ENCODE measurements around the gene TUBGCP2. TPM values are rescaled to one million over a fixed set of nuclear protein-coding genes. Genes with fewer than 3 reads are reported as not detected.

TUBGCP2 gene
- total and polyA plus RNA-seq, 2 of the 13 experiments (the other 11 are each of a cell fraction or from before 2014, with no cell fraction given): 21.3 to 34.5 TPM

DNA sequence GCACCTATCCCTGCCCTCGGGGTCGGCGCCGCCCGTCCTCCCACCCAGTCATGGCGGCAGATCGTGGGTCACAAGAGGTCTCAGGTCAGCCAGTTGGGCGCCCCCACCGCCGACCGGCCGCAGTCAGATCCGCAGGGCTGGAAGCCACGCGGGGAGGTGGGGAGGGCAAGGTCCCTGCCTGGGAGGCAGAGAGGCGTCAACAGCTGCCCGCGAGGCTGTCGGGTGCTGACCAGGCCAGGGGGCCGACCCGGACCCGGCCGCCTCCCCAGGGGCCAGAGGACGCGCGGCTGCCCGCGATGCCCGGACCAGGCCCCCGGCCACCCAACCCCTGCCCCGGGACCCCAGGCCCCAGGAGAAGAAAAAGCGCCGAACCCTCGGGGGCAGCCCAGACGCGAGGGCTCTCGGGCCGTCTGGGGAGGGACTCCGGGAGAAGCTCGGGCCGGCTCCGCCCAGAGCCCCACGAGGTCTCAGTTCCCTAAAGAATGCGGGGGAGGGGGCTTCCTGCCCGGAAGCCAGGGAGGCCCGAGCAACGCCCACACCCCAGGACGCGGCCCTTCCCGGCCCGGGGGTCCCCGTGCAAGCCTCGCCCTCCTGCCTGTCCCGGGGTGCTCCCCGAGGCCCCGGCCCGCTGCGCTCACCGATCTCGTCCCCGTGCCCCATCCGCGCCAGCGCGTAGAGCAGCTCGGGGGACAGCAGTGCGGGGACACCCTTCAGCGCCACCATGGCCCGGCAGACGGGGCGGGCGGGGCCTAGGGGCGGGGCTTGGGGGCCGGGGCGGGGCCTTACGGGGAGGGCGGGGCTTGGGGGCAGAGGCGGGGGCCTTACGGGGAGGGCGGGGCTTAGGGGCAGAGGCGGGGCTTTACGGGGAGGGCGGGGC lies 48.9 kb upstream of the TUBGCP2 start, which contains the start of gene FUOM (continued):
- TF ChIP-seq PHF5A (CRISPR knock-in tag; IDR thresholded peaks at IDR 0.05; ENCODE audit: low read depth, unreplicated experiment): no peak
- no peak for TF ChIP-seq NFKBIZ (CRISPR knock-in tag; IDR thresholded peaks at IDR 0.05)
- TF ChIP-seq, protein P1, sequence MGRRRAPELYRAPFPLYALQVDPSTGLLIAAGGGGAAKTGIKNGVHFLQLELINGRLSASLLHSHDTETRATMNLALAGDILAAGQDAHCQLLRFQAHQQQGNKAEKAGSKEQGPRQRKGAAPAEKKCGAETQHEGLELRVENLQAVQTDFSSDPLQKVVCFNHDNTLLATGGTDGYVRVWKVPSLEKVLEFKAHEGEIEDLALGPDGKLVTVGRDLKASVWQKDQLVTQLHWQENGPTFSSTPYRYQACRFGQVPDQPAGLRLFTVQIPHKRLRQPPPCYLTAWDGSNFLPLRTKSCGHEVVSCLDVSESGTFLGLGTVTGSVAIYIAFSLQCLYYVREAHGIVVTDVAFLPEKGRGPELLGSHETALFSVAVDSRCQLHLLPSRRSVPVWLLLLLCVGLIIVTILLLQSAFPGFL (CRISPR knock-in tag; IDR thresholded peaks at IDR 0.05): no peak
- TF ChIP-seq, protein P2, sequence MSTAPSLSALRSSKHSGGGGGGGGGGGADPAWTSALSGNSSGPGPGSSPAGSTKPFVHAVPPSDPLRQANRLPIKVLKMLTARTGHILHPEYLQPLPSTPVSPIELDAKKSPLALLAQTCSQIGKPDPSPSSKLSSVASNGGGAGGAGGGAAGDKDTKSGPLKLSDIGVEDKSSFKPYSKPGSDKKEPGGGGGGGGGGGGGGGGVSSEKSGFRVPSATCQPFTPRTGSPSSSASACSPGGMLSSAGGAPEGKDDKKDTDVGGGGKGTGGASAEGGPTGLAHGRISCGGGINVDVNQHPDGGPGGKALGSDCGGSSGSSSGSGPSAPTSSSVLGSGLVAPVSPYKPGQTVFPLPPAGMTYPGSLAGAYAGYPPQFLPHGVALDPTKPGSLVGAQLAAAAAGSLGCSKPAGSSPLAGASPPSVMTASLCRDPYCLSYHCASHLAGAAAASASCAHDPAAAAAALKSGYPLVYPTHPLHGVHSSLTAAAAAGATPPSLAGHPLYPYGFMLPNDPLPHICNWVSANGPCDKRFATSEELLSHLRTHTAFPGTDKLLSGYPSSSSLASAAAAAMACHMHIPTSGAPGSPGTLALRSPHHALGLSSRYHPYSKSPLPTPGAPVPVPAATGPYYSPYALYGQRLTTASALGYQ (CRISPR knock-in tag; IDR thresholded peaks at IDR 0.05): no peak
- TF ChIP-seq, protein P3, sequence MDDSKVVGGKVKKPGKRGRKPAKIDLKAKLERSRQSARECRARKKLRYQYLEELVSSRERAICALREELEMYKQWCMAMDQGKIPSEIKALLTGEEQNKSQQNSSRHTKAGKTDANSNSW (CRISPR knock-in tag; IDR thresholded peaks at IDR 0.05; ENCODE audit: borderline replicate concordance): 0 out of 2 replicates have a peak, but pooled peaks have one; percentile 54
- TF ChIP-seq, protein P4, sequence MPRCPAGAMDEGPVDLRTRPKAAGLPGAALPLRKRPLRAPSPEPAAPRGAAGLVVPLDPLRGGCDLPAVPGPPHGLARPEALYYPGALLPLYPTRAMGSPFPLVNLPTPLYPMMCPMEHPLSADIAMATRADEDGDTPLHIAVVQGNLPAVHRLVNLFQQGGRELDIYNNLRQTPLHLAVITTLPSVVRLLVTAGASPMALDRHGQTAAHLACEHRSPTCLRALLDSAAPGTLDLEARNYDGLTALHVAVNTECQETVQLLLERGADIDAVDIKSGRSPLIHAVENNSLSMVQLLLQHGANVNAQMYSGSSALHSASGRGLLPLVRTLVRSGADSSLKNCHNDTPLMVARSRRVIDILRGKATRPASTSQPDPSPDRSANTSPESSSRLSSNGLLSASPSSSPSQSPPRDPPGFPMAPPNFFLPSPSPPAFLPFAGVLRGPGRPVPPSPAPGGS (CRISPR knock-in tag; IDR thresholded peaks at IDR 0.05): peak; percentile 49; the same call in 1 of the 2 replicates
- TF ChIP-seq ZNF251 (CRISPR knock-in tag; IDR thresholded peaks at IDR 0.05): no peak
- TF ChIP-seq TOPORS (CRISPR knock-in tag; IDR thresholded peaks at IDR 0.05): no peak
- TF ChIP-seq, protein P5, sequence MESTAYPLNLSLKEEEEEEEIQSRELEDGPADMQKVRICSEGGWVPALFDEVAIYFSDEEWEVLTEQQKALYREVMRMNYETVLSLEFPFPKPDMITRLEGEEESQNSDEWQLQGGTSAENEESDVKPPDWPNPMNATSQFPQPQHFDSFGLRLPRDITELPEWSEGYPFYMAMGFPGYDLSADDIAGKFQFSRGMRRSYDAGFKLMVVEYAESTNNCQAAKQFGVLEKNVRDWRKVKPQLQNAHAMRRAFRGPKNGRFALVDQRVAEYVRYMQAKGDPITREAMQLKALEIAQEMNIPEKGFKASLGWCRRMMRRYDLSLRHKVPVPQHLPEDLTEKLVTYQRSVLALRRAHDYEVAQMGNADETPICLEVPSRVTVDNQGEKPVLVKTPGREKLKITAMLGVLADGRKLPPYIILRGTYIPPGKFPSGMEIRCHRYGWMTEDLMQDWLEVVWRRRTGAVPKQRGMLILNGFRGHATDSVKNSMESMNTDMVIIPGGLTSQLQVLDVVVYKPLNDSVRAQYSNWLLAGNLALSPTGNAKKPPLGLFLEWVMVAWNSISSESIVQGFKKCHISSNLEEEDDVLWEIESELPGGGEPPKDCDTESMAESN (CRISPR knock-in tag; conservative IDR thresholded peaks at IDR 0.05): 0 out of 2 replicates have a peak, but pooled peaks have one; percentile 36
- TF ChIP-seq, protein P6, sequence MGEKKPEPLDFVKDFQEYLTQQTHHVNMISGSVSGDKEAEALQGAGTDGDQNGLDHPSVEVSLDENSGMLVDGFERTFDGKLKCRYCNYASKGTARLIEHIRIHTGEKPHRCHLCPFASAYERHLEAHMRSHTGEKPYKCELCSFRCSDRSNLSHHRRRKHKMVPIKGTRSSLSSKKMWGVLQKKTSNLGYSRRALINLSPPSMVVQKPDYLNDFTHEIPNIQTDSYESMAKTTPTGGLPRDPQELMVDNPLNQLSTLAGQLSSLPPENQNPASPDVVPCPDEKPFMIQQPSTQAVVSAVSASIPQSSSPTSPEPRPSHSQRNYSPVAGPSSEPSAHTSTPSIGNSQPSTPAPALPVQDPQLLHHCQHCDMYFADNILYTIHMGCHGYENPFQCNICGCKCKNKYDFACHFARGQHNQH (CRISPR knock-in tag; IDR thresholded peaks at IDR 0.05): no peak; the same call in 1 of the 2 replicates
- TF ChIP-seq ZNF234 (CRISPR knock-in tag; conservative IDR thresholded peaks at IDR 0.05): 0 out of 2 replicates have a peak, but pooled peaks have one; percentile 26
- 0 out of 2 replicates have a peak, but pooled peaks have one; percentile 48 for TF ChIP-seq ELF4 (CRISPR knock-in tag; IDR thresholded peaks at IDR 0.05; ENCODE audit: borderline replicate concordance)
- no peak; the same call in 1 of the 2 replicates for TF ChIP-seq ZMAT3 (CRISPR knock-in tag; conservative IDR thresholded peaks at IDR 0.05)
- TF ChIP-seq, protein P7, sequence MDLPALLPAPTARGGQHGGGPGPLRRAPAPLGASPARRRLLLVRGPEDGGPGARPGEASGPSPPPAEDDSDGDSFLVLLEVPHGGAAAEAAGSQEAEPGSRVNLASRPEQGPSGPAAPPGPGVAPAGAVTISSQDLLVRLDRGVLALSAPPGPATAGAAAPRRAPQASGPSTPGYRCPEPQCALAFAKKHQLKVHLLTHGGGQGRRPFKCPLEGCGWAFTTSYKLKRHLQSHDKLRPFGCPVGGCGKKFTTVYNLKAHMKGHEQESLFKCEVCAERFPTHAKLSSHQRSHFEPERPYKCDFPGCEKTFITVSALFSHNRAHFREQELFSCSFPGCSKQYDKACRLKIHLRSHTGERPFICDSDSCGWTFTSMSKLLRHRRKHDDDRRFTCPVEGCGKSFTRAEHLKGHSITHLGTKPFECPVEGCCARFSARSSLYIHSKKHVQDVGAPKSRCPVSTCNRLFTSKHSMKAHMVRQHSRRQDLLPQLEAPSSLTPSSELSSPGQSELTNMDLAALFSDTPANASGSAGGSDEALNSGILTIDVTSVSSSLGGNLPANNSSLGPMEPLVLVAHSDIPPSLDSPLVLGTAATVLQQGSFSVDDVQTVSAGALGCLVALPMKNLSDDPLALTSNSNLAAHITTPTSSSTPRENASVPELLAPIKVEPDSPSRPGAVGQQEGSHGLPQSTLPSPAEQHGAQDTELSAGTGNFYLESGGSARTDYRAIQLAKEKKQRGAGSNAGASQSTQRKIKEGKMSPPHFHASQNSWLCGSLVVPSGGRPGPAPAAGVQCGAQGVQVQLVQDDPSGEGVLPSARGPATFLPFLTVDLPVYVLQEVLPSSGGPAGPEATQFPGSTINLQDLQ (CRISPR knock-in tag; IDR thresholded peaks at IDR 0.05): no peak
- TF ChIP-seq ZNF563 (CRISPR knock-in tag; IDR thresholded peaks at IDR 0.05): peak; percentile 92
- TF ChIP-seq HOXA7 (CRISPR knock-in tag; IDR thresholded peaks at IDR 0.05): no peak
- no peak for TF ChIP-seq FOXK1 (CRISPR knock-in tag; IDR thresholded peaks at IDR 0.05; ENCODE audit: borderline replicate concordance, low read depth)
